HFF-Myc (cell line): ENCODE data around the gene NMT1.

Experiments
- DNase-seq: peaks from one replicate; pipeline ENCODE4 v3.0.0-alpha.2; 2011; ENCODE audit warnings: low read depth; ENCODE audit errors: extremely low read depth
- H3K4me3 ChIP-seq: replicated peaks from 2 replicates; pipeline ENCODE4 v1.5.1; 2011; ENCODE audit warnings: low read depth, mild to moderate bottlenecking, control low read depth, low read length
- TF ChIP-seq, protein P1 (sequence below): IDR thresholded peaks from 2 replicates; pipeline ENCODE4 v1.5.1; 2012; ENCODE audit warnings: mild to moderate bottlenecking, low read depth, low read length, control low read depth; ENCODE audit errors: missing control alignments

Gene NMT1

DNA sequence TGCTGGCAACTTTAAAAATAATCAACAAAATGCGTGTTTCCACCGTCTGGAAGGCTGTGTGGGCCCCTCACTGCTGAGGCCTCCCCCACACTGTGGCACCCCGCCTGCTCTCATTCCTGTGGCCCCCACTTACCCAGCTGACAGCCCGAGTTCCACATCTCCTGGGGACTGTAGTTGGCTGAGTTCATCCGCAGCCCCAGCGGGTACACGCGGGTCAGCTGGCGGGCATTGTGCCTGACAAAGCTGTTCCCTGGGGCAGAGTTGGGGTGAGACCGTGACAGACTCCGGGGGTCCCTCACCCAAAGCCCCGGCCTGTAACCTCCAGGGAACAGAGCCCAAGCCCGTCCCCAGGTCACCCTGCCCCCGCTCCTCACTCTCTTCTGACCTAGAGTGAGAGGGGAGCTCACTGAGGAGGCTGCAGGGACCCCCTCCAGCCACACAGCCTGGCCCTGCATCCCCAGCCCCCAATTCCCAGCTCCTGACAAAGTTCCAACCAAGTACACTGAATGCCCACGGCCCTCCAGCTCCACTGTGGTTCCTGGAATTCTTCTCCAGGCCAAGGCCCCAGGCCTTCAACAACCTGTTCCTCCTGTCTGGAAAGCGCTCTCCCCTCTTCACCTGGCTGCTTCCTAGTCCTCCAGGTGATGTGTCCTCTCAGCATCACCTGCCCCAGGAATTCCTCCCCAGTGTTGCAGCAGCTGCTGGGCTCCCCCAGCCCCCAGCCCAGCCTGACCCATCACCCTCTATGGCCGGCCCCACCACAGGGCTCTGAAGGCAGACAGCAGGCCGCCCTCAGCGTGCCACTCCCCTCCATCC is 53.2 kb downstream of the NMT1 start:
- TF ChIP-seq, protein P1, sequence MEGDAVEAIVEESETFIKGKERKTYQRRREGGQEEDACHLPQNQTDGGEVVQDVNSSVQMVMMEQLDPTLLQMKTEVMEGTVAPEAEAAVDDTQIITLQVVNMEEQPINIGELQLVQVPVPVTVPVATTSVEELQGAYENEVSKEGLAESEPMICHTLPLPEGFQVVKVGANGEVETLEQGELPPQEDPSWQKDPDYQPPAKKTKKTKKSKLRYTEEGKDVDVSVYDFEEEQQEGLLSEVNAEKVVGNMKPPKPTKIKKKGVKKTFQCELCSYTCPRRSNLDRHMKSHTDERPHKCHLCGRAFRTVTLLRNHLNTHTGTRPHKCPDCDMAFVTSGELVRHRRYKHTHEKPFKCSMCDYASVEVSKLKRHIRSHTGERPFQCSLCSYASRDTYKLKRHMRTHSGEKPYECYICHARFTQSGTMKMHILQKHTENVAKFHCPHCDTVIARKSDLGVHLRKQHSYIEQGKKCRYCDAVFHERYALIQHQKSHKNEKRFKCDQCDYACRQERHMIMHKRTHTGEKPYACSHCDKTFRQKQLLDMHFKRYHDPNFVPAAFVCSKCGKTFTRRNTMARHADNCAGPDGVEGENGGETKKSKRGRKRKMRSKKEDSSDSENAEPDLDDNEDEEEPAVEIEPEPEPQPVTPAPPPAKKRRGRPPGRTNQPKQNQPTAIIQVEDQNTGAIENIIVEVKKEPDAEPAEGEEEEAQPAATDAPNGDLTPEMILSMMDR: no peak
- H3K4me3 ChIP-seq: no peak overlapping the region
- DNase-seq: no peak

DNA sequence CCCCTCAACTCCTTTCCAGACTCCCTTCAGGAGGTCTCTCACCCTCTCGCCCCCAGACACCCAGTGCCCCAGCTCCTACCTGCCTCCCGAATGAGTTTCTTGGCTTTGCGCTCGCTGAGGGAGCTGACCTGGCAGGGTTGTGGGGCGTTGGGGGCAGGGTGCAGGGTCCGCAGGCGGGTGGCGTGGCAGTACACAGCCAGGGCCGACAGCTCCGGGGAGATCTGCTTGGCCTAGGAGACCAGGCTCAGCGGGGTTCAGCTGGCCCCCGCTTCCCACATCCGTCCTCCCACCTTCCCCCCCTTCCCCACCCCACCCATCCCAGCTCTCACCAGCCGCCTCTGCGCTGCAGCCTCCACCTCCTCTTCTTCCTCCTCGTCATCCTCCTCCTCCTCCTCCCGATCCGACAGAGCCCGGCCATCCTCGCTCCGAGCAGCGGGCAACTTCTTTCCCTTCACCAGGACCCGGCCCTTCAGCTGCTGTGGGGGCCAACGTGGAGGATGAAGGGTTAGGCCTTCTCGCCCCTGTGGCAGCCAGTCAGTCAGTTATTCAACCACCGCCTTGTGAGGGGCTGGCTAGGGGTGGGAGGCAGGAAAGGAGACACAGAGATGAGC is 54.0 kb downstream of the NMT1 start:
- no peak overlapping the region for H3K4me3 ChIP-seq
- TF ChIP-seq, protein P1: no peak
- DNase-seq: no peak

DNA sequence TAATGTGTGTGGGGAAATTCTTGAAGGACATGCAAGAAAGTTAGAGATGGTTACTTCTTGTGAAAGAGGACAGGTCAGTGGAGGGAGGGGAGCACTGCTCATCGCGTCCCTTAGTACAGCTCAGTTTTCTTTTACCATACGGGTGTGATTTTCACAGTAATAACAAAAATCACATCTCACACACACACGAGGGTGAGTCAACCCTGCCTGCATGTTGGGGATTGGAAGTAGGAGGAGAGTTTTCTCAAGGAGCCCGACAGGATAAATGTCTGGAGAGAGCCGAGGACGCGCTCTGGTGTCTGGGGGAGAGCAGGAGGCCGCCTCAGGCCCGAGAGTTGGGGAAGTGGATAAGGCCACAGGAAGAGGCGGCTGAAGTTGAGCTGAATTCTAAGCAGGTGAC is 54.8 kb downstream of the NMT1 start:
- no peak for DNase-seq

DNA sequence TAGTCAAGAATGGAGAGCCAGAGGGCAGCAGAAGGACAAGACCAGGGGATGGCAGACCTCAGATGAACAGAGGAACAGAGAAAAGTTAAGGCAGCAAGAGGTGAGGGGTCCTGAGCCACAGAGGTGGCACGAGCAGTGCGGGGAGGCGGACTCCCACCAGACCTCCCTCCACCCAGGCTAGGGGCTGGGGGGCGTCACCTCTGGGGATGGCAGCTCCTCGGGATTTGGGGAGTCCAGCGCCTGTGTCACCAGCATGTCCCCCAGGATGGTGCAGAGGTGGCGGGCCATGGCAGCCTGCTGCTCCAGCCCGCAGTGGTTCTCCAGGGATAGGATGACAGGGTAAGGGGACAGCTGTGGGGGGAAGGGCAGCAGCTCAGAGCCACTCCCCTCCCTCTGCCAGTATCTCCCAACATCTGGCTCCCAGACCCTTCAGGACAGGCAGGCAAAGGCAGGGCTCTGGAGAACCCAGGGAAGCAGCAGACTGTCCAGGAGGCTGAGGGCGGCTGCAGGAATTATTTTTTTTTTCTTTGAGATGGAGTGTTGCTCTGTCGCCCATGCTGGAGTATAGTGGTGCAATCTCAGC is 55.4 kb downstream of the NMT1 start:
- TF ChIP-seq, protein P1: no peak
- no peak overlapping the region for H3K4me3 ChIP-seq
- no peak for DNase-seq

More for the DNA sequence above, 54.8 kb downstream of the NMT1 start:
- TF ChIP-seq, protein P1: no peak
- H3K4me3 ChIP-seq: no peak overlapping the region

DNA sequence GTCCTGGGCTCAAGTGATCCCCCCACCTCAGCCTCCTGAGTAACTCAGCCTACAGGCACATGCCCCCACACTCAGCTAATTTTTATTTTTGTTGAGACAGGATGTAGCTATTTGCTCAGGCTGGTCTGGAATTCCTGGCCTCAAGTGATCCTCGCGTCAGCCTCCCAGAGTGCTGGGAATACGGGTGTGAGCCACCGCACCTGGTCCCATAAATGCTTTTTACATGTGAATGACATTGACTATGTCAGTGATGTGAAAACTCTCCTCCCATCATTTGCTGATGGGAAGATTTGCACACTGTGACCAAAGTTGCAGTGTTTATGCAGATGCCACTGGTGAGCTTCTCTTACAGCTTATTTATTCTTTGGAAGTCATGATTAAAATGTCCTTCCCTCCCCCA is 56.2 kb downstream of the NMT1 start:
- DNase-seq: no peak
- TF ChIP-seq, protein P1: no peak
- no peak overlapping the region for H3K4me3 ChIP-seq

DNA sequence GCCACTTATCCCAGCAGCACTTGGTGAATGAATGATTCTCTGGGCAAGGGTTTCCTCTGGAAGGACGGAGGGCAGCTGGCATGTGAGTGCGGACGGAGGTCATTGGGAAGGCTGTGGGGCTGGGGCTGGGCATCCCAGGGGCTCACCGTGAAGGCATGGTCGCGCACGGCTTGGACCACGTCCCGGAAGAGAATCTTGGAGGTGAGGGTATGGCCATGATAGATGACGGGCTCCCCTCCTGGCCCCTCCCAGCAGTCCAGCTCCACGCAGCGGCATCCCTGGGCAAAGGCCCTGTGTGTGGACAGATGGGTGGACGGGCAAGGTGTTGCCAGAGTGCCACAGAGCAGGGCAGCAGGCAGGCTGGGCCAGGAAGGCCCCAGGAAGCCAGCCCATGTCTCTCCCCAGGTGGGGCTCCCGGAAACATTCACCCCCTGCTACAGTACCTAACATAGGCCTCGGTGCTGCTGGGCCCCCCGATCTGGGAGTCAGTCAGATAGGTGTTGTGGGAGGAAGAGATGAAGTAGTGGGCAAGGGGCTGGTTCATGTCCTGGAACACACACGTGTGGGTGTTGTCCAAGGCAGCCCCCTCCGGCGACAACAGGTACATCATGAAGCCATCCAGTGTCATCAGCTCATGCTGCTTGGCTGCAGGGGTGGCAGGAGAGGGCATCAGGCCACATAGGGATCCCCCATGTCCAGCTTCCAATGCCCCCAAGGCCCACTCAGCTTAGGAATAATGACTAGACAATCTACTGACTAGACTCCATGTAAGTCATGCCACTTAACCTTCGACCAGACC is 56.9 kb downstream of the NMT1 start:
- TF ChIP-seq, protein P1: no peak
- DNase-seq: no peak
- H3K4me3 ChIP-seq: no peak overlapping the region
